ENCODE data around the gene CFAP54. TPM values are rescaled to one million over a fixed set of nuclear protein-coding genes. Genes with fewer than 3 reads are reported as not detected.

Gene CFAP54
- 0.48 and 0.85 TPM in 2 replicates for total RNA-seq

GRCh38 chr12:96489392-96490056, at the start of gene CFAP54:
Gene CFAP54 (plus strand): TSS chr12:96489577. CDS start chr12:96489610, 33 bp downstream.

GRCh38 chr12:96906849-96907670, 417.7 kb downstream of the CFAP54 start, which contains the start of gene NEDD1:
Gene NEDD1 (plus strand): TSS chr12:96907257. CDS start chr12:96909760, 2,503 bp downstream.

Other genes starting within 250 kb of the CFAP54 start
- 43.9 and 47.0 TPM in 2 replicates for gene CDK17, start 89.1 kb upstream of the CFAP54 start, total RNA-seq

All from tracheal epithelial cell (primary cell).